SK-N-SH treated with all-trans-retinoic acid at 6 μM for 48 hours (cell line): ENCODE measurements around the gene ANP32B.

Experiments used
- ARNTL ChIP-seq: fragments of 450-650 bp; formaldehyde crosslinking; IDR thresholded peaks from 2 replicates; pipeline ENCODE4 v1.5.0; 2020; ENCODE audit warnings: low read depth, mild to moderate bottlenecking, moderate library complexity, borderline replicate concordance
- ESRRG ChIP-seq: fragments of 250-450 bp; sonication (Bioruptor Pico); IDR thresholded peaks from 2 replicates; pipeline ENCODE4 v1.6.1; 2021; ENCODE audit warnings: mild to moderate bottlenecking
- OSR1 ChIP-seq: fragments of 250-450 bp; sonication (Bioruptor Pico); IDR thresholded peaks from 2 replicates; pipeline ENCODE4 v1.8.0; 2022; ENCODE audit warnings: moderate library complexity, mild to moderate bottlenecking, inconsistent platforms
- RARB ChIP-seq: fragments of 250-450 bp; sonication (Bioruptor Pico); IDR thresholded peaks from 2 replicates; pipeline ENCODE4 v1.8.0; 2021; ENCODE audit warnings: mild to moderate bottlenecking, moderate library complexity
- ZFP30 ChIP-seq: fragments of 450-650 bp; formaldehyde crosslinking; IDR thresholded peaks from 2 replicates; pipeline ENCODE4 v1.5.0; 2022; ENCODE audit warnings: mild to moderate bottlenecking, moderate library complexity
- ZNF565 ChIP-seq: fragments of 450-650 bp; formaldehyde crosslinking; conservative IDR thresholded peaks from 2 replicates; pipeline ENCODE4 v1.5.0; 2020; ENCODE audit warnings: low read depth, mild to moderate bottlenecking, moderate library complexity
- ZNF8 ChIP-seq: fragments of 450-650 bp; formaldehyde crosslinking; IDR thresholded peaks from 2 replicates; pipeline ENCODE4 v1.5.0; 2020; ENCODE audit warnings: mild to moderate bottlenecking, moderate library complexity

DNA sequence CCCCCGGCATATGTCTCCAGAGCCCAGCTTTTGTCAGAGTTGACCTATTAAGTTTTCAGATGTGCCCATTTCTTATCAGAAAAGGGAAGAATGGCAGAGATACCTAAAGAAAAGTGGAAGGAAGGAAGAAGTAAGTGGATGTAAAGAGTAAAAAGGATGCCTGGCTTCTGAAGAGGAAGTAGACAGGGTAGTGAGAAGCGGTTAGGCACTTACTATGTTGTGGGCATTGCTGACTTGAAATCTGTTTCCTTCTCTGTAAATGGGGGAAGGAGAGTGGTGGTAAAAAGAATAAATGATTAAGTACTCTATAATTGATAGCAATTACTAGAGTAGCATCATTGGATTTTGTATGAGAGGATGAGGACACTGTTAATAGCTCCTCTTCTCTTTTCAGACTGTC lies 9.9 kb downstream of the ANP32B start:
- TF ChIP-seq ZNF565 (CRISPR knock-in tag) (no peak), ZFP30 (no peak), ARNTL (CRISPR knock-in tag) (no peak), ESRRG (no peak), RARB (CRISPR knock-in tag) (no peak), ZNF8 (no peak), OSR1 (no peak)
